Stimulated activated CD8-positive, alpha-beta memory T cell treated with anti-CD3 and anti-CD28 coated beads, Interleukin-12 subunit alpha, Interleukin-12 subunit beta, amount 100 ng/mL, for 4 hours (primary cell): ENCODE results near the gene EIF2AK3.
"Not testable (repeated sequence)": the region's sequence is repeated elsewhere in the genome, so short reads cannot be mapped to it uniquely, and the experiment has no call there.

ENCODE experiments used
- DNase-seq: peaks from one replicate; pipeline ENCODE4 v3.0.0-alpha.2; 2020; ENCODE audit warnings: low read depth

EIF2AK3 gene

DNA sequence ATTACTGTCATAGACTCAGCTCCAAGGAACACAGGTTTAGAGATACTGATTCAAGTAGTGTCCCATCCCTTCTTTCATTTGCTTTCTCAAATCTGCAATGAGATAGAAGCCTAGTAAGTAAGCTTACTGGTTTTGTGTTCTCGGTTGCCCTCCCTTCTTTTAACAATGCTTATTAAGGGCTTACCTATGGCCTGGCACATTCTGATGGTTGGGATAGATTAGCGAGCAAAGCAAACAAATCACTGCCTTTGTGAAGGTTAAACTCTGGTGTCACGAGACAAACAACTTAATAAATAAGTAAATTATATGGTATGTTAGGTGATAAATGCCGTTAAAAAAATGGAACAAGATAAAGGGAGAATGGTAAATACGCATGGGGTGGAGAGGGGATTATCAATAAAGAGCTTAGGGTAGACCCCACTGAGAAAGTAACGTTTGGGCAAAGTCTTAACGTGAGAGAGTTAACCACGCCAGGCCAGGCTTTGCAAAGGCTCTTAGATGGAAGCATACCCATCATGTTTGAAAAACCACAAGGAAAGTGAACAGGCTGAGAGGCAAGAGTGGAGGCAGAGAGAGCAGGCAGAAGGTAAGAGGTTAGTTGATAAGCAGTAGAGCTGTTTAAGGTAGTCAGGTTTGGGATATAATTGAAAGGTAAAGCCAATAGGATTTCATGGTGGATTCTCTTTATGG is 31.0 kb downstream of the EIF2AK3 start:
- DNase-seq, result no peak

DNA sequence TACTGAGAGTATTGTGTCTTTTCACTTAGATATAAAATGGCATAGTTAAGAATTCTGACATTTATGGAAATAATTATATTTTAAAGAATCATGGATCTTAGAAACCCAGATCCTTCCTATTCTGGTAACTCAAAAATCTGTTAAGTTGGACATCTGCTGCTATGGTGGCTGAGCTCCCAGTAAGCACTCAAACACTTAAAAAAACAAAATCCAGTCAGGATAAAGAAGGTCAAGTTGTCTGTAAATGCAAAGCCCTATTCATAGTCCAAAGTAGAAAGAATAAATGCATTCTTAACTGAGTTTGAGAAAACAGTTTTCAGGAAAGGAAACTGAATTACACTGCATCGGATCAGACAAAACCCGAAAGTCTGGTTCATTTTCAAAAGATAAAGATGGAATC is 35.6 kb downstream of the EIF2AK3 start:
- no peak for DNase-seq

- no peak for DNase-seq
Measured at GRCh38 chr2:88590998-88591613, 36.2 kb downstream of the EIF2AK3 start.

DNA sequence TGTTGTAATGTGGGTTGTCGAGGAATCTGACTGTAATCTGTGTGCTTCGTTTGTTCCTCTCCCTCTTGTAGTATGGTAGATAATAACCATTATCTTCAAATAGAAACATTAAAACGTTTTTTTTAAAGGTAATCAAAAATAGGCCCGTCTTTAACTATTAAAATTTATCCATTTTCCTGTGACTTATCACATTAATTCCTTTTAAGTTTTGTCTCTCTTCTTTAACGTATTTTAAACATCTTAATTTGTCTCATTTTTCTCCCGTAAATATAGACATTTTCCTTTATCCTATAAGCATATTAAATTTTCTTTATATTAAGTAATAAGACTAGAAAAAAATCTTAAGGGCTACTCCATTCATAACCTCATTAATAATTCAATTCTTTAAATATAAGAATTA is 41.3 kb downstream of the EIF2AK3 start:
- no peak for DNase-seq

DNA sequence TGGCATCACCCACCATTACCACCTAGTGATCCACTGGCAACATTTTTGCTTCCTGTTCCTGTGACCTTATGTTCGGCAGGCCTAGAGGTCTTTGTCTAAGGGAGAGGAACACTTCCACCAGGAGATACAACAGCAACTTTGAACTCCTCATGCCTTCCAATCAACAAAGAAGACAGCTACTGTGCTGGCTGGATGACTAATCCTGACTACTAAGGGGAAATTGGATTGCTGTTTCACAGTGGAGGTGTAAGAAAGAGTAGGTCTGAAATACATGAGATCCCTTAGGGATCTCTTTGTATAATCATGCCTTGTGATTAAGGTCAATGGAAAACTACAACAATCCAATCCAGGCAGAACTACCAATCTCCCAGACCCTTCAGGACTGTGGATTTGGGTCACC is 45.2 kb downstream of the EIF2AK3 start:
- no peak for DNase-seq

- DNase-seq, result no peak
Measured at GRCh38 chr2:88580088-88580487, 47.2 kb downstream of the EIF2AK3 start.

- DNase-seq, result no peak
Measured at GRCh38 chr2:88575630-88576029, 51.6 kb downstream of the EIF2AK3 start.

- DNase-seq, result no peak
Measured at GRCh38 chr2:88575051-88575450, 52.2 kb downstream of the EIF2AK3 start.

DNA sequence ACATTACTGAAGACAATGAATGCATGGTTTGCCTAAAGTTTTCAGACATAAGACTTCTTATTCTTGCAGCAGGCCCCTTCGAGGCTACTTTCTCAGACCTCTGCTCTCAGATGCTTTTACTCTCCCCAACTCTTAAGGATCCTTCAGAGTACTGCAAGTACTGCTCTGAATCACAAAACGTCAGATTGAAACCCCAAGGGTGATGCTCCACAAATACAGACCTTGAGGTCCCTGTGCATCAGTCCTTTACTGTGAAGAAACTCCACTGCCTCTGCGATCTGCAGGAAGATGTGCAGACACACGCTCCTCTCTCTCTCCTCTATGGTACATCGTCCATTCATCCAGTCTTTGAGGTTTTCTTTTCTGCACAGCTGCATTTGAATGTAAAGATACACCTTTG is 52.8 kb downstream of the EIF2AK3 start:
- no peak for DNase-seq

GRCh38 chr2:88568179-88568578 is 59.1 kb downstream of the EIF2AK3 start:
- DNase-seq, result no peak

GRCh38 chr2:88564402-88564801 is 62.9 kb downstream of the EIF2AK3 start:
- DNase-seq, result no peak

GRCh38 chr2:88563129-88563528 is 64.1 kb downstream of the EIF2AK3 start:
- no peak for DNase-seq

DNA sequence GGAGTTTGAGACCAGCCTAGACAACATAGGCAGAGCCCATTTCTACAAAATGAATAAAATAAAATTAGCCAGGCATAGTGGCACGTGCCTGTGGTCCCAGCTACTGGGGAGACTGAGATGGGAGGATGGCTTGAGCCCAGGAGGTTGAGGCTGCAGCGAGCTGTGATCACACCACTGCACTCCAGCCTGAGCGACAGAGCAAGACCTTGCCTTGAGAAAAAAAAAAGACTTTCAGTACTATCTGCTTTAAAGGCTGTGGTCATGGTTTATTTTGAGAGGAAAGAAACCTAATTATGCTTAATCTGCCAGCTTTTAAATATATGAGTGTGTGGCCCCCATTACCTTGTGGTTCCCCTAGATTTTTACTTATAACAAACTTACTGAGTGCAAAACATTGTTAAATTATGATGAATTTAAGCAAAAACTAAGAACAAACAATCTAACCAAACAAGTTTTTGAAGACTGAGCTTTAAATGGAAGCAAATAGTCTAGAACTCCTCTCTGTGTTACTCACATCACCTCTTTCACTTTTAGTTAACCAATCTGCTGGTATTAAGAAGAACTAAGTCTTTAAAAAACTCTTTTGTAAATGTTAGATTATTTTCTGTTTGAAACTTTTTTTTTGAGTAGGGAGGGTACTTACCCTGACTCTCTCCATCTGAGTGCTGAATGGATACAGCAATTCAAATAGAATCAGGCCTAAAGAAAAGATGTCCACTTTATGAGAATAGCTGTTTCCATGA is 65.4 kb downstream of the EIF2AK3 start:
- DNase-seq, result no peak

DNA sequence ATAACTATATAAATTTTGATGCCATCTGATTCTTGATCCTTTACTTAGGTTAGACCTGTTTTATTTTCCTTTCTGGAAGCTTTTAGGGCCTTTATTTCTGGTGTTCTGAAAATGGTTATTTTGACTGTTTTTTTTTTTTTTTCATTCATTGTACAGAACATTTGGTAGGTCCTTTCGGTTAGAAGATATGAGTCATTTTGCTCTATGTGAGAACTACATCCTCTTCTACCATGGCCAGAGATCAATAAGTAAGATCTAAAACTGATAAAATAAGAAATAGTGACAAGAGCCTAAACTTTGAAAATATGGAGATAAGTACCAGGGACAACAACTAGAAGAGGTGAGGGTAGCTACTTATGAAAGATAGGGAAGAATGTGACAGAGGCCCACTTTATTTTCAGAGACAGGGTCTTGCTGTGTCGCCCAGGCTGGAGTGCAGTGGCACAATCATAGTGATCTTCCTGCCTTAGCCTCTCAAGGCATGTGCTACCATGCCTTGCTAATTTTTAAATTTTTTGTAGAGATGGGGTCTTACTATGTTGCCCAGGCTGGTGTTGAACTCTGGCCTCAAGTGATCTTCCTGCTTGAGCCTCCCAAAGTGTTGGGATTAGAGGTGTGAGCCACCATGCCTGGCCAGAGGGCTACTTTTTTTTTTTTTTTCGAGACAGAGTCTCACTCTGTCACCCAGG is 66.5 kb downstream of the EIF2AK3 start:
- DNase-seq, result no peak

GRCh38 chr2:88557290-88557689 is 70.0 kb downstream of the EIF2AK3 start:
- DNase-seq, result no peak

- DNase-seq, result no peak
Measured at GRCh38 chr2:88556026-88556425, 71.2 kb downstream of the EIF2AK3 start.

- DNase-seq, result no peak
Measured at GRCh38 chr2:88554189-88554588, 73.1 kb downstream of the EIF2AK3 start.

- no peak for DNase-seq
Measured at GRCh38 chr2:88549616-88550292, 77.5 kb downstream of the EIF2AK3 start.

DNA sequence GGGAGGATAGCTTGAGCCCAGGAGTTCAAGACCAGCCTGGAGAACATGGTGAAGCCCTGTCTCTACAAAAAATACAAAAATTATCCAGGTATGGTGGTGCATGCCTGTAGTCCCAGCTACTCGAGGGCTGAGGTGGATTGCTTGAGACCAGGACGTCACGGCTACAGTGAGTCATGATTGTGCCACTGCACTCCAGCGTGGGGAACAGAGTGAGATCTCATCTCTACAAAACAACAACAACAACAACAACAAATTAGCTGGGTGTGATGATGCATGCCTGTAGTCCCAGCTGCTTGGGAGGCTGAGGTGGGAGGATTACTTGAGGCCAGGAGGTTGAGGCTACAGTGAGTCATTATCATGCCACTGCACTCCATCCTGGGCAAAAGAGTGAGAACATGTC is 81.0 kb downstream of the EIF2AK3 start:
- DNase-seq, result not testable (repeated sequence)

DNA sequence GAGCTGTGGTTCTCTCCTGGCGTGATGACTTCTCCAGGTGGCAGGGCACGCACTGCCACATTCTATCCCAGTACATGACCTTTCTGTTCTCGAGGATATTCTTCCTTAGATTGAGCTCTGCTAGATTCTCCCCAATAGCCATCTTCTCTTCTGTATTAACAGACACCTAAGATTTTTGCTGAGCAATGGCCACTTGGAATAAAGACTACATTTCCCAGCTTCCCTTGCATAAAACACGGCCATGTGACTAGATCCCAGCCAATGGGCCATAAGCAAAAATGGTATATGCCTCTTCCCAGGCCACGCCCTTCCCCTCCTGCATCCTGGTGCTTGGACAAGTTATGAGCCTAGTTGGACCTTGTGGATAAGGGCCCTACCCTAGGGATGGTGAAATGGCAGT is 82.1 kb downstream of the EIF2AK3 start:
- no peak for DNase-seq

GRCh38 chr2:88543541-88544057 is 83.7 kb downstream of the EIF2AK3 start:
- DNase-seq, result no peak

- no peak for DNase-seq
Measured at GRCh38 chr2:88542668-88543067, 84.6 kb downstream of the EIF2AK3 start.
